ENCODE data around the gene NUCB1. TPM values are rescaled to one million over a fixed set of nuclear protein-coding genes. Genes with fewer than 3 reads are reported as not detected.

NUCB1 gene
- total and polyA plus RNA-seq, 9 of the 15 experiments (the other 6 are each of a cell fraction or from before 2014, with no cell fraction given): 3.1 to 153 (median 71.7) TPM

GRCh38 chr19:48965040-48965805 lies 65.1 kb downstream of the NUCB1 start, which contains the start of gene FTL (continued):
- TF ChIP-seq REST (IDR thresholded peaks at IDR 0.05; ENCODE audit: borderline replicate concordance) (peak; percentile 12; the same call in 1 of the 2 replicates), REST (CRISPR knock-in tag; IDR thresholded peaks at IDR 0.05; ENCODE audit: low read depth) (0 out of 2 replicates have a peak, but pooled peaks have one; percentile 15), ZNF436 (CRISPR knock-in tag; IDR thresholded peaks at IDR 0.05) (peak; percentile 38; the same call in 1 of the 2 replicates), HMGXB4 (CRISPR knock-in tag; IDR thresholded peaks at IDR 0.05) (peak; percentile 89; the same call in 1 of the 2 replicates), ZNF224 (CRISPR knock-in tag; IDR thresholded peaks at IDR 0.05) (no peak), NR0B1 (IDR thresholded peaks at IDR 0.05; ENCODE audit: partially characterized antibody) (no peak), POLR3A (IDR thresholded peaks at IDR 0.05; ENCODE audit: borderline replicate concordance, extremely low read depth, insufficient read depth, insufficient read length) (no peak), SRSF3 (IDR thresholded peaks at IDR 0.05; ENCODE audit: insufficient read depth, low read length) (peak; percentile 80; the same call in 1 of the 2 replicates), CBX3 (IDR thresholded peaks at IDR 0.05; ENCODE audit: borderline replicate concordance in 1 of 2, low read length in 2 of 2) (peak in 1 of 2 experiments; percentile 14; a peak in 1 of 3 replicates), PTBP1 (IDR thresholded peaks at IDR 0.05; ENCODE audit: low read depth, low read length) (peak; percentile 57; the same call in 1 of the 2 replicates), RBFOX2 (IDR thresholded peaks at IDR 0.05; ENCODE audit: low read depth, low read length) (peak; percentile 99; the same call in 1 of the 2 replicates), DPF2 (IDR thresholded peaks at IDR 0.05) (no peak; the same call in 1 of the 2 replicates), ARID2 (IDR thresholded peaks at IDR 0.05) (no peak), CREB1 (IDR thresholded peaks at IDR 0.05) (no peak; the same call in 1 of the 2 replicates), CREB1 (CRISPR knock-in tag; IDR thresholded peaks at IDR 0.05) (peak; percentile 34), ZNF239 (CRISPR knock-in tag; IDR thresholded peaks at IDR 0.05) (no peak), SPI1 (IDR thresholded peaks at IDR 0.05; ENCODE audit: borderline replicate concordance, low read depth, low read length) (peak; percentile 6; the same call in 1 of the 2 replicates)
